ENCODE measurements around the gene SCGB1D4. TPM values are rescaled to one million over a fixed set of nuclear protein-coding genes. Genes with fewer than 3 reads are reported as not detected.

Gene SCGB1D4
- polyA plus RNA-seq, 3 donors: not detected

- H3K4me1 ChIP-seq (ENCODE audit: control insufficient read depth in 1 of 2, insufficient read depth in 2 of 2, low read length in 2 of 2): no peaks in the 10 kb centered on the region
- 83% methylated on average over 4 of the region's 6 CpGs for WGBS (ENCODE audit: insufficient coverage)
- TF ChIP-seq CTCF (IDR thresholded peaks at IDR 0.05): no peak
- H3K4me1 Mint-ChIP-seq: no peaks in the 10 kb centered on the region
- no peaks in the 10 kb centered on the region for H4K20me1 ChIP-seq (ENCODE audit: insufficient read depth, low read length)
- H3K27ac ChIP-seq (ENCODE audit: low read depth in 1 of 2, low read length in 2 of 2): no peak overlapping the region
- H3K9me3 ChIP-seq (replicated peaks in 1 of 2; ENCODE audit: control insufficient read depth in 1 of 2, insufficient read depth in 1 of 2, low read length in 2 of 2): no peaks in the 10 kb centered on the region
- H3K27me3 ChIP-seq (ENCODE audit: control insufficient read depth in 2 of 2, insufficient read depth in 2 of 2, low read length in 2 of 2): peaks cover under 1 to 6% of the 10 kb centered on the region in 2 donors
- H3K79me2 ChIP-seq (ENCODE audit: insufficient read depth, low read length): no peaks in the 10 kb centered on the region
- no peak overlapping the region for H3K4me3 Mint-ChIP-seq
- peaks cover 16 to 24% (median 17%) of the 10 kb centered on the region in 3 donors for H3K27me3 Mint-ChIP-seq (ENCODE audit: low read depth in 3 of 3)
- peaks cover 0 to 2% (median 0%) of the 10 kb centered on the region in 7 donors for H3K9me3 Mint-ChIP-seq
- H3K36me3 ChIP-seq (replicated peaks in 1 of 2; ENCODE audit: control insufficient read depth in 1 of 2, insufficient read depth in 2 of 2, low read length in 2 of 2): no peaks in the 10 kb centered on the region
- H3K36me3 Mint-ChIP-seq: no peaks in the 10 kb centered on the region
- no peak overlapping the region for H3K9ac ChIP-seq (ENCODE audit: insufficient read depth, low read length, poor library complexity, severe bottlenecking)
- H3K4me3 ChIP-seq (replicated peaks in 1 of 3; ENCODE audit: low read depth in 2 of 3, low read length in 3 of 3): no peak overlapping the region
- H2AFZ ChIP-seq (ENCODE audit: insufficient read depth, low read depth, low read length, poor library complexity, severe bottlenecking): no peak overlapping the region
- no peak overlapping the region for H3K4me2 ChIP-seq (replicated peaks; ENCODE audit: extremely low read depth, low read length, poor library complexity, severe bottlenecking)
- intact Hi-C loops (cut with micrococcal nuclease): no loop called here
- DNase-seq: no peak
- no peak overlapping the region for H3K27ac Mint-ChIP-seq
Measured at GRCh38 chr11:62260261-62260953, 38.5 kb downstream of the SCGB1D4 start.

GRCh38 chr11:62256281-62256680 lies 42.6 kb downstream of the SCGB1D4 start:
- 100% methylated on average over 1 of the region's 2 CpGs for WGBS (ENCODE audit: insufficient coverage)
- H3K79me2 ChIP-seq (ENCODE audit: insufficient read depth, low read length): no peaks in the 10 kb centered on the region
- no peak overlapping the region for H3K9ac ChIP-seq (ENCODE audit: insufficient read depth, low read length, poor library complexity, severe bottlenecking)
- peaks cover 11 to 37% (median 30%) of the 10 kb centered on the region in 7 donors for H3K9me3 Mint-ChIP-seq
- no peak overlapping the region for H2AFZ ChIP-seq (ENCODE audit: insufficient read depth, low read depth, low read length, poor library complexity, severe bottlenecking)
- H3K27me3 ChIP-seq (ENCODE audit: control insufficient read depth in 2 of 2, insufficient read depth in 2 of 2, low read length in 2 of 2): peaks cover 0 to 3% of the 10 kb centered on the region in 2 donors
- TF ChIP-seq CTCF (IDR thresholded peaks at IDR 0.05): no peak
- no peak for DNase-seq
- peaks cover 11 to 25% (median 19%) of the 10 kb centered on the region in 3 donors for H3K27me3 Mint-ChIP-seq (ENCODE audit: low read depth in 3 of 3)
- H3K4me3 ChIP-seq (replicated peaks in 1 of 3; ENCODE audit: low read depth in 2 of 3, low read length in 3 of 3): no peak overlapping the region
- no peaks in the 10 kb centered on the region for H3K4me1 ChIP-seq (ENCODE audit: control insufficient read depth in 1 of 2, insufficient read depth in 2 of 2, low read length in 2 of 2)
- peaks cover 24 to 29% of the 10 kb centered on the region in 2 donors for H3K9me3 ChIP-seq (replicated peaks in 1 of 2; ENCODE audit: control insufficient read depth in 1 of 2, insufficient read depth in 1 of 2, low read length in 2 of 2)
- no peak overlapping the region for H3K27ac ChIP-seq (ENCODE audit: low read depth in 1 of 2, low read length in 2 of 2)
- H3K4me2 ChIP-seq (replicated peaks; ENCODE audit: extremely low read depth, low read length, poor library complexity, severe bottlenecking): no peak overlapping the region
- no peak overlapping the region for H3K27ac Mint-ChIP-seq
- H3K4me3 Mint-ChIP-seq: no peak overlapping the region
- H3K36me3 Mint-ChIP-seq: no peaks in the 10 kb centered on the region
- H3K4me1 Mint-ChIP-seq: no peaks in the 10 kb centered on the region
- H4K20me1 ChIP-seq (ENCODE audit: insufficient read depth, low read length): no peaks in the 10 kb centered on the region
- intact Hi-C loops (cut with micrococcal nuclease): no loop called here
- H3K36me3 ChIP-seq (replicated peaks in 1 of 2; ENCODE audit: control insufficient read depth in 1 of 2, insufficient read depth in 2 of 2, low read length in 2 of 2): no peaks in the 10 kb centered on the region
